ENCODE data around the gene ARL5A. TPM values are rescaled to one million over a fixed set of nuclear protein-coding genes. Genes with fewer than 3 reads are reported as not detected.
A peak's percentile ranks its signal among the peaks of the same experiment; 100 is the strongest.

ARL5A gene
- total RNA-seq, 2 experiments from 2014 or later: 54.5 to 54.9 TPM

DNA sequence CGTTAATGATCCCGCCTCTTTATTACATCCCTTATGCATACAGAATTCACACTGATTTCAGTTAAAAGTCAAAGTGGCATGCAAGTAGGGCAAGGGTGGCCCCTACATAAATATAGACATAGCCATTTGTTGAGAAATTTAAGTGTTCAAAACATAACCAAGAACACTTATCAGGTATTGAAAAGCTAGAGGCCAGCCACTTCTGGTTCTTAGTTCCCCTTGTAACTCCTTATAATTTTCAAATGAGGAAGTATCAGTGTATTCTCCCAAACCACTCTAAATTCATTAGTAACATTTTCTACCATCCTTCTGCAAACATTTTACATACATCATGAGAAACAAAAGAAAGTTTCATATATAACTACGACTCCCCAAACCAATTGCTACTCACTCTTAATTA lies 5.8 kb upstream of the ARL5A start:
- Mint-ChIP-seq H3K4me1 (ENCODE audit: low read depth) (peaks cover 5% of the 10 kb centered on the region), H3K27ac (no peak overlapping the region), H3K27me3 (ENCODE audit: low read depth) (peaks cover 2% of the 10 kb centered on the region), H3K9me3 (ENCODE audit: insufficient read depth) (no peaks in the 10 kb centered on the region), H3K4me3 (no peak overlapping the region), H3K36me3 (ENCODE audit: low read depth) (no peaks in the 10 kb centered on the region)
- ATAC-seq: no peak
- POLR2A ChIA-PET: no interaction called here
- no peak for DNase-seq
- CTCF ChIA-PET: no interaction called here

DNA sequence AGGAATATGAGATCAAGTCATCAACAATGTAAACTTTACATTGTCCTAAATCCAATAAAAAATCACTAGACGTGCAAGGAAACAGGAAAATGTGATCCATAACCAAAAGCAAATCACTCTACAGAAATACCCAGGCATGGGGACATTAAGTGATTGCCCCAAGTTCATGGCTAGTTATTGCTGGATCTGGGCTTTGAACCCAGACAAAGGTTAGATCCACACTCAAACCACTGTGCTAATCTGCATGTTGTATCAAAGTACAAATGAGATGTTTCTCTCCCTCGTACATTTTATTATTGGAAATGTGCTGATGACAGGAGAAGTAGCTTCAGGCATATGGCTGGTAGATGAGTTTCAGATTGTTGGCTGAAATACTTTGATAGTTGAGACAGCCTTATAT lies 2.7 kb upstream of the ARL5A start:
- peaks cover 2% of the 10 kb centered on the region for H3K27me3 Mint-ChIP-seq (ENCODE audit: low read depth)
- no peak overlapping the region for H3K4me3 Mint-ChIP-seq
- peaks cover 9% of the 10 kb centered on the region for H3K36me3 Mint-ChIP-seq (ENCODE audit: low read depth)
- no peak for DNase-seq
- H3K9me3 Mint-ChIP-seq (ENCODE audit: insufficient read depth): no peaks in the 10 kb centered on the region
- CTCF ChIA-PET: interaction anchor here (1.0 kb wide), 1 partner anchor 12 kb away, joined by 3 read pairs; no protein-coding TSS in a partner anchor
- ATAC-seq: no peak
- peaks cover 23% of the 10 kb centered on the region for H3K4me1 Mint-ChIP-seq (ENCODE audit: low read depth)
- no peak overlapping the region for H3K27ac Mint-ChIP-seq
- POLR2A ChIA-PET: no interaction called here

GRCh38 chr2:151828890-151829324 lies 686 bp upstream of the ARL5A start:
- no peak for ATAC-seq
- peaks cover 33% of the 10 kb centered on the region for H3K4me1 Mint-ChIP-seq (ENCODE audit: low read depth)

DNA sequence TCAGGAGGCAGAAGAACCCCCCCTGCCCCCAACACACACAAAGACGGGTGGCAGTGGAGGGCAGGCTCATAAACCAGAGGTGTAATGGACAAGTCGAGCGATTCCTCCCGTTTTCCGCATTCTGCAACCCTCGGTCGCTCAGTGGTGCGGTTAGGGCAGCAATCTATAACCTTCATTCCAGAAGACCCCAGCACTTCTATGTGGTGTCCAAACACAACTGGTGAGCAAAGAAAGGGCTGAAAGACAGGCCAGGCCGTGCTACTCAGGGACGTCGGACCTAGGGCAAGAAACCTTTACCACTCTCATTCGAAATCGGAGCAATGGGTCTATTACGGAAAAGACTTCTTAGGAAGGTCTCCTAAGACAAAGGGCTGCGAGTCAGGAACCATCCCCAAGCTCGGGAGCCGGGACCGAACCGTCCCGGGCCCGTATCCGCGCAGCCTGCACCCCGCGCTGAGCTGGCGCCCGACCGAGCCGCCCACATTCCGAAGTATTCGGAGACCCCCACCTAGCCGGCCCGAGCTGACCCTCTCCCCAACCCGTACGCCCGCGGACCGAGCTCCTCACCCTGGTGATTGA lies 568 bp downstream of the ARL5A start:
- DNase-seq (peak; percentile 38), ATAC-seq (peak; percentile 57)

More at GRCh38 chr2:151828890-151829324, 686 bp upstream of the ARL5A start:
- H3K27me3 Mint-ChIP-seq (ENCODE audit: low read depth): no peaks in the 10 kb centered on the region
- no peaks in the 10 kb centered on the region for H3K9me3 Mint-ChIP-seq (ENCODE audit: insufficient read depth)
- H3K27ac Mint-ChIP-seq: peak overlapping the region; percentile 85
- CTCF ChIA-PET: interaction anchor here (0.7 to 1.6 kb wide), 3 partner anchors 10 to 79 kb away, joined by 3 to 4 read pairs (median 4); no protein-coding TSS in a partner anchor
- POLR2A ChIA-PET: interaction anchor here (1.6 kb wide), 1 partner anchor 8 kb away, joined by 5 read pairs; no protein-coding TSS in a partner anchor
- H3K4me3 Mint-ChIP-seq: peak overlapping the region; percentile 96
- peaks cover 9% of the 10 kb centered on the region for H3K36me3 Mint-ChIP-seq (ENCODE audit: low read depth)
- DNase-seq: no peak

GRCh38 chr2:151826737-151827157 lies 1.5 kb downstream of the ARL5A start:
- Mint-ChIP-seq H3K27me3 (ENCODE audit: low read depth) (no peaks in the 10 kb centered on the region), H3K4me1 (ENCODE audit: low read depth) (peaks cover 46% of the 10 kb centered on the region), H3K27ac (peak overlapping the region; percentile 2), H3K36me3 (ENCODE audit: low read depth) (peaks cover 19% of the 10 kb centered on the region), H3K9me3 (ENCODE audit: insufficient read depth) (no peaks in the 10 kb centered on the region), H3K4me3 (peak overlapping the region; percentile 96)
- ChIA-PET CTCF (interaction anchor here (1.4 to 2.4 kb wide), 2 partner anchors 15 to 21 kb away, joined by 3 to 8 read pairs; no protein-coding TSS in a partner anchor), POLR2A (interaction anchor here (1.3 kb wide), 1 partner anchor 14 kb away, joined by 3 read pairs; no protein-coding TSS in a partner anchor)
- ATAC-seq: no peak
- DNase-seq: no peak

More for the DNA sequence above, 568 bp downstream of the ARL5A start:
- Mint-ChIP-seq H3K4me1 (ENCODE audit: low read depth) (peaks cover 46% of the 10 kb centered on the region), H3K9me3 (ENCODE audit: insufficient read depth) (no peaks in the 10 kb centered on the region), H3K27me3 (ENCODE audit: low read depth) (no peaks in the 10 kb centered on the region), H3K27ac (peak overlapping the region; percentile 86), H3K36me3 (ENCODE audit: low read depth) (peaks cover 14% of the 10 kb centered on the region), H3K4me3 (peak overlapping the region; percentile 96)
- ChIA-PET CTCF (interaction anchor here (1.0 to 2.4 kb wide), 5 partner anchors 8 to 22 kb away, joined by 3 to 8 read pairs (median 4); no protein-coding TSS in a partner anchor), POLR2A (interaction anchor here (0.7 to 1.3 kb wide), 4 partner anchors 8 to 22 kb away, joined by 3 to 6 read pairs (median 3); no protein-coding TSS in a partner anchor)

DNA sequence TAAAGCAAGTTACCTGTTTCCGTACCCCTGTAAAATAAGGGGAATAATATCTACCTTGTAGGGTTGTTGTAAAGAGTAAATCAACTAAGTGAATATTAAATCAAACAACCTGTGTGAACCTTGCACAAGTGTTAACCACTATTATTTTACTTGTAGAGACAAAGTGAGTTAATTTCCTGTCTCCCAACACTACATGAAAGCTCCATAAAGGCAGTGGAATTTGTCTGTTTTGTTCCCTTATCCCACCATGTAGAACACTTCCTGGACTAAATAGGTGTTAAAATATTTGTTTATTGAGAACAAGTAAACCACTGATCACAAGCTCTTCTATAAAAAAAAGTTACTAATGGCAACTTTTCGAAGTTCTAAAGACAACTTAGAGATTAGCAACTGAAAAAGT lies 3.3 kb downstream of the ARL5A start:
- ChIA-PET CTCF (no interaction called here), POLR2A (no interaction called here)
- Mint-ChIP-seq H3K27me3 (ENCODE audit: low read depth) (no peaks in the 10 kb centered on the region), H3K9me3 (ENCODE audit: insufficient read depth) (no peaks in the 10 kb centered on the region), H3K27ac (no peak overlapping the region), H3K36me3 (ENCODE audit: low read depth) (peaks cover 32% of the 10 kb centered on the region), H3K4me3 (no peak overlapping the region), H3K4me1 (ENCODE audit: low read depth) (peaks cover 57% of the 10 kb centered on the region)
- ATAC-seq (no peak), DNase-seq (no peak)

GRCh38 chr2:151823651-151824050 lies 4.6 kb downstream of the ARL5A start:
- Mint-ChIP-seq H3K4me3 (no peak overlapping the region), H3K27ac (no peak overlapping the region), H3K27me3 (ENCODE audit: low read depth) (no peaks in the 10 kb centered on the region), H3K4me1 (ENCODE audit: low read depth) (peaks cover 51% of the 10 kb centered on the region), H3K36me3 (ENCODE audit: low read depth) (peaks cover 33% of the 10 kb centered on the region), H3K9me3 (ENCODE audit: insufficient read depth) (no peaks in the 10 kb centered on the region)
- POLR2A ChIA-PET: no interaction called here
- DNase-seq: no peak
- CTCF ChIA-PET: interaction anchor here (1.2 kb wide), 1 partner anchor 17 kb away, joined by 6 read pairs; no protein-coding TSS in a partner anchor
- no peak for ATAC-seq

DNA sequence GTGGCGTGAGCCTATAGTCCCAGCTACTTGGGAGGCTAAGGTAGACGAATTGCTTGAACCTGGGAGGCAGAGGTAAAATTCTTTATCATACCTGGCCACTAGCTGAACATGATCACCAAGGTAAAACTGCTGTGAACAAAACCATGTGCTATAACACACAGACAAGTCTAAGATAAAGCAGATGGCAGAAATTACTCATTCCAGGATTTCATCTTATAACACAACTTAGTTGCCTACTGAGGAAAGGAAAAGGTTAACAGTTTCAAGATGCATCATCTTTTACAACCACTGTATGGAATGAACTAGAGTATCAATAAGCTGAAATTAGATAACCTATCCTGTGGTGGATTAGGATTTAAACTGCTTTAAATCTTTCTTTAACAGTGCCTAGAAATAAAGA lies 8.3 kb downstream of the ARL5A start:
- H3K9me3 Mint-ChIP-seq (ENCODE audit: insufficient read depth): no peaks in the 10 kb centered on the region
- no peak overlapping the region for H3K27ac Mint-ChIP-seq
- POLR2A ChIA-PET: interaction anchor here (1.1 to 1.9 kb wide), 2 partner anchors 8 to 10 kb away, joined by 5 to 6 read pairs; partner anchors contain the start of gene ARL5A
- H3K4me3 Mint-ChIP-seq: no peak overlapping the region
- peaks cover 32% of the 10 kb centered on the region for H3K4me1 Mint-ChIP-seq (ENCODE audit: low read depth)
- H3K36me3 Mint-ChIP-seq (ENCODE audit: low read depth): peaks cover 36% of the 10 kb centered on the region
- peak; percentile 27 for ATAC-seq
- H3K27me3 Mint-ChIP-seq (ENCODE audit: low read depth): no peaks in the 10 kb centered on the region
- CTCF ChIA-PET: interaction anchor here (1.2 to 1.5 kb wide), 3 partner anchors 8 to 382 kb away, joined by 3 to 4 read pairs (median 4); partner anchors contain the start of gene ARL5A
- DNase-seq: no peak

GRCh38 chr2:151817929-151818328 lies 10.3 kb downstream of the ARL5A start:
- Mint-ChIP-seq H3K4me1 (ENCODE audit: low read depth) (peaks cover 17% of the 10 kb centered on the region), H3K9me3 (ENCODE audit: insufficient read depth) (no peaks in the 10 kb centered on the region), H3K4me3 (no peak overlapping the region), H3K36me3 (ENCODE audit: low read depth) (peaks cover 40% of the 10 kb centered on the region), H3K27me3 (ENCODE audit: low read depth) (no peaks in the 10 kb centered on the region), H3K27ac (no peak overlapping the region)
- ChIA-PET CTCF (no interaction called here), POLR2A (no interaction called here)
- no peak for DNase-seq
- no peak for ATAC-seq

- ChIA-PET POLR2A (no interaction called here), CTCF (interaction anchor here (0.7 to 1.8 kb wide), 3 partner anchors 10 to 182 kb away, joined by 3 to 11 read pairs (median 4); no protein-coding TSS in a partner anchor)
- ATAC-seq (no peak), DNase-seq (no peak)
- peaks cover 14% of the 10 kb centered on the region for H3K4me1 Mint-ChIP-seq (ENCODE audit: low read depth)
- no peak overlapping the region for H3K4me3 Mint-ChIP-seq
- peaks cover 41% of the 10 kb centered on the region for H3K36me3 Mint-ChIP-seq (ENCODE audit: low read depth)
- H3K9me3 Mint-ChIP-seq (ENCODE audit: insufficient read depth): no peaks in the 10 kb centered on the region
- no peaks in the 10 kb centered on the region for H3K27me3 Mint-ChIP-seq (ENCODE audit: low read depth)
- H3K27ac Mint-ChIP-seq: no peak overlapping the region
Observed at GRCh38 chr2:151816843-151817242, 11.4 kb downstream of the ARL5A start.

- H3K27ac Mint-ChIP-seq: no peak overlapping the region
- no peak overlapping the region for H3K4me3 Mint-ChIP-seq
- no peak for DNase-seq
- no peak for ATAC-seq
- POLR2A ChIA-PET: no interaction called here
- peaks cover 41% of the 10 kb centered on the region for H3K36me3 Mint-ChIP-seq (ENCODE audit: low read depth)
- no peaks in the 10 kb centered on the region for H3K27me3 Mint-ChIP-seq (ENCODE audit: low read depth)
- peaks cover 9% of the 10 kb centered on the region for H3K4me1 Mint-ChIP-seq (ENCODE audit: low read depth)
- H3K9me3 Mint-ChIP-seq (ENCODE audit: insufficient read depth): no peaks in the 10 kb centered on the region
- CTCF ChIA-PET: interaction anchor here (0.7 to 1.8 kb wide), 3 partner anchors 9 to 183 kb away, joined by 3 to 11 read pairs (median 4); no protein-coding TSS in a partner anchor
Observed at GRCh38 chr2:151815821-151816489, 12.3 kb downstream of the ARL5A start.

DNA sequence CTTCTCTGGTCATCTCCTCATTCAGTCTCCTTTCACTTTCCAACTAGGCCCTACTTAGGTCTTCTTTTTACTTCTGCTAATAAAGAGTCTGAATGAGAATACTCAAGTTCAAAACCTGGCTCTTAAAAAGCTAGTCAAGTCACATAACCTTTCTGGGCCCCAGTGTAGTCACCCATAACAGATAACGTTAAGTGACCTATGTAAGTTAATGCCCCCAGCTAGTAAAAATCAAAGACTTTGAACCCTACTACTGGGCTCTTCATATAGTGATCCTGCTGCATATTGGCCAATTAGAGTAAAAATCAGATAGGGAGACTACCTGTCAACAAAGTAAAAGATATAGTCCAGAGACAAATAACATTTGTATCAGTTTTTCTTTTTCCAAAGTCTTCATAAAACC lies 17.7 kb downstream of the ARL5A start:
- peaks cover 2% of the 10 kb centered on the region for H3K4me1 Mint-ChIP-seq (ENCODE audit: low read depth)
- H3K27ac Mint-ChIP-seq: no peak overlapping the region
- no peaks in the 10 kb centered on the region for H3K27me3 Mint-ChIP-seq (ENCODE audit: low read depth)
- ATAC-seq: no peak
- no peaks in the 10 kb centered on the region for H3K9me3 Mint-ChIP-seq (ENCODE audit: insufficient read depth)
- peaks cover 31% of the 10 kb centered on the region for H3K36me3 Mint-ChIP-seq (ENCODE audit: low read depth)
- ChIA-PET POLR2A (no interaction called here), CTCF (interaction anchor here (1.0 kb wide), 1 partner anchor 10 kb away, joined by 3 read pairs; no protein-coding TSS in a partner anchor)
- no peak overlapping the region for H3K4me3 Mint-ChIP-seq
- no peak for DNase-seq

All from activated CD8-positive, alpha-beta T cell treated with anti-CD3 and anti-CD28 coated beads, Interleukin-2, amount 10 ng/mL, durations not matched to agents 7 days and 5 days (primary cell).